GM23338 (cell line): ENCODE results near the gene HADH. TPM values are rescaled to one million over a fixed set of nuclear protein-coding genes. Genes with fewer than 3 reads are reported as not detected.

ENCODE experiments used
- ATAC-seq: fragments of 200-7000 bp; cut with Tn5 transposase; 3 replicates; pipeline ENCODE4 v1.9.1; 2020
- DNase-seq: peaks from one replicate; pipeline ENCODE4 v3.0.0-alpha.2; 2015; ENCODE audit warnings: low spot score
- H2AFZ ChIP-seq: fragments of 200-600 bp; sonication (generic); 2 replicates; pipeline ENCODE4 v1.8.0; 2016; ENCODE audit warnings: antibody characterized with exemption, mild to moderate bottlenecking, moderate library complexity
- H3F3A ChIP-seq: fragments of 200-600 bp; sonication (generic); replicated peaks from 2 replicates; pipeline ENCODE4 v1.8.0; 2017; ENCODE audit warnings: antibody characterized with exemption, mixed run types, low read depth
- H3K27ac ChIP-seq: fragments of 200-600 bp; sonication (generic); 2 replicates; pipeline ENCODE4 v1.6.1; 2016; ENCODE audit warnings: low read depth
- H3K27me3 ChIP-seq: fragments of 200-600 bp; sonication (generic); 2 replicates; pipeline ENCODE4 v1.8.0; 2016; ENCODE audit warnings: mild to moderate bottlenecking, mixed run types, moderate library complexity; ENCODE audit not compliant: insufficient read depth
- H3K36me3 ChIP-seq: fragments of 200-600 bp; sonication (generic); 2 replicates; pipeline ENCODE4 v1.8.0; 2016; ENCODE audit warnings: mild to moderate bottlenecking; ENCODE audit not compliant: insufficient read depth
- H3K4me1 ChIP-seq: fragments of 200-600 bp; sonication (generic); 2 replicates; pipeline ENCODE4 v1.8.0; 2016; ENCODE audit warnings: mild to moderate bottlenecking, moderate library complexity; ENCODE audit not compliant: insufficient read depth
- H3K4me2 ChIP-seq: fragments of 200-600 bp; sonication (generic); 2 replicates; pipeline ENCODE4 v1.7.1; 2017; ENCODE audit warnings: mixed run types
- H3K4me3 ChIP-seq: fragments of 200-600 bp; sonication (generic); 2 replicates; pipeline ENCODE4 v1.6.1; 2016; ENCODE audit warnings: mixed run types
- H3K79me2 ChIP-seq: fragments of 200-600 bp; sonication (generic); replicated peaks from 2 replicates; pipeline ENCODE4 v1.8.0; 2017; ENCODE audit warnings: mild to moderate bottlenecking; ENCODE audit not compliant: insufficient read depth
- H3K9me2 ChIP-seq: fragments of 200-600 bp; sonication (generic); 2 replicates; pipeline ENCODE4 v1.8.0; 2017; ENCODE audit not compliant: insufficient read depth
- H4K20me1 ChIP-seq: fragments of 200-600 bp; sonication (generic); replicated peaks from 2 replicates; pipeline ENCODE4 v1.8.0; 2017; ENCODE audit warnings: mild to moderate bottlenecking; ENCODE audit not compliant: insufficient read depth
- H3K27ac Mint-ChIP-seq: 2 replicates; pipeline ENCODE4 v1.8.0; 2020; ENCODE audit warnings: inconsistent platforms, mild to moderate bottlenecking, moderate library complexity, mixed read lengths
- H3K27me3 Mint-ChIP-seq: 3 replicates; pipeline ENCODE4 v1.8.0; 2022; ENCODE audit warnings: low read depth, mild to moderate bottlenecking, moderate library complexity, mixed read lengths, inconsistent platforms; ENCODE audit not compliant: insufficient read depth, poor library complexity
- H3K36me3 Mint-ChIP-seq: 3 replicates; pipeline ENCODE4 v1.8.0; 2021; ENCODE audit warnings: low read depth, mild to moderate bottlenecking, inconsistent platforms, moderate library complexity, mixed read lengths
- H3K4me1 Mint-ChIP-seq: 3 replicates; pipeline ENCODE4 v1.8.0; 2020; ENCODE audit warnings: mild to moderate bottlenecking, inconsistent platforms, mixed read lengths
- H3K4me3 Mint-ChIP-seq: 3 replicates; pipeline ENCODE4 v1.8.0; 2021; ENCODE audit warnings: moderate library complexity, mild to moderate bottlenecking, inconsistent platforms, mixed read lengths
- H3K9me3 Mint-ChIP-seq: 3 replicates; pipeline ENCODE4 v1.8.0; 2020; ENCODE audit warnings: moderate library complexity, mild to moderate bottlenecking, inconsistent platforms, mixed read lengths
- CREB1 ChIP-seq: fragments of 250-450 bp; sonication (Bioruptor Pico); IDR thresholded peaks from 2 replicates; pipeline ENCODE4 v1.5.0; 2020; ENCODE audit warnings: low read depth, mild to moderate bottlenecking, moderate library complexity
- EZH2 ChIP-seq: fragments of 200-600 bp; sonication (generic); IDR thresholded peaks from one replicate; pipeline ENCODE4 v1.8.0; 2017; ENCODE audit warnings: antibody characterized with exemption, mild to moderate bottlenecking, low read depth; ENCODE audit not compliant: unreplicated experiment
- EZH2phosphoT487 ChIP-seq: fragments of 200-600 bp; sonication (generic); IDR thresholded peaks from one replicate; pipeline ENCODE4 v1.8.1; 2018; ENCODE audit warnings: antibody characterized with exemption; ENCODE audit not compliant: unreplicated experiment
- JUNB ChIP-seq: IDR thresholded peaks from one replicate; pipeline ENCODE4 v1.6.1; 2016; ENCODE audit warnings: antibody characterized with exemption; ENCODE audit not compliant: unreplicated experiment
- NANOG ChIP-seq: IDR thresholded peaks from 2 replicates; pipeline ENCODE4 v1.6.1; 2016; ENCODE audit warnings: antibody characterized with exemption, borderline replicate concordance
- POLR2AphosphoS5 ChIP-seq: IDR thresholded peaks from 2 replicates; pipeline ENCODE4 v1.6.1; 2016; ENCODE audit warnings: antibody characterized with exemption, low read depth
- STAT1 ChIP-seq: IDR thresholded peaks from one replicate; pipeline ENCODE4 v1.6.1; 2016; ENCODE audit warnings: antibody characterized with exemption; ENCODE audit not compliant: unreplicated experiment
- ZNF114 ChIP-seq: fragments of 250-450 bp; sonication (Bioruptor Pico); IDR thresholded peaks from 2 replicates; pipeline ENCODE4 v1.5.0; 2020; ENCODE audit warnings: mild to moderate bottlenecking, moderate library complexity
- ZNF331 ChIP-seq: fragments of 250-450 bp; sonication (Bioruptor Pico); IDR thresholded peaks from 2 replicates; pipeline ENCODE4 v1.5.0; 2020; ENCODE audit warnings: low read depth, mild to moderate bottlenecking, moderate library complexity
- polyA plus RNA-seq: library from polyadenylated mRNA; unstranded; fragments of >200 nt; fragmentation: Nextera tagmentation; extraction: Ambion mirVana; gene quantifications from 2 replicates; pipeline ENCODE4 v1.2.1, GENCODE V29; 2016
- total RNA-seq: library from RNA; depleted of rRNA; stranded (reverse); fragments of >200 nt; shearing (Covaris generic); gene quantifications from 2 replicates; pipeline ENCODE4 v1.2.3, GENCODE V29; 2014
- TF ChIP-seq, protein P1 (sequence below): fragments of 250-450 bp; sonication (Bioruptor Pico); IDR thresholded peaks from 2 replicates; pipeline ENCODE4 v1.5.0; 2020; ENCODE audit warnings: mild to moderate bottlenecking, moderate library complexity
- TF ChIP-seq, protein P2 (sequence below), 2 experiments: fragments of 200-600 bp in 1 of 2; sonication (generic) in 1 of 2; conservative IDR thresholded peaks; 2 replicates each; pipeline versions ENCODE4 v1.5.1 to v1.6.1; 2016 to 2017; ENCODE audit warnings: antibody characterized with exemption in 2 of 2, low read depth in 2 of 2, mild to moderate bottlenecking in 2 of 2, moderate library complexity in 1 of 2
- TF ChIP-seq, protein P3 (sequence below): IDR thresholded peaks from one replicate; pipeline ENCODE4 v1.6.1; 2018; ENCODE audit warnings: antibody characterized with exemption; ENCODE audit not compliant: unreplicated experiment

Gene HADH
- total and polyA plus RNA-seq, 2 experiments from 2014 or later: 39.1 to 39.2 TPM

DNA sequence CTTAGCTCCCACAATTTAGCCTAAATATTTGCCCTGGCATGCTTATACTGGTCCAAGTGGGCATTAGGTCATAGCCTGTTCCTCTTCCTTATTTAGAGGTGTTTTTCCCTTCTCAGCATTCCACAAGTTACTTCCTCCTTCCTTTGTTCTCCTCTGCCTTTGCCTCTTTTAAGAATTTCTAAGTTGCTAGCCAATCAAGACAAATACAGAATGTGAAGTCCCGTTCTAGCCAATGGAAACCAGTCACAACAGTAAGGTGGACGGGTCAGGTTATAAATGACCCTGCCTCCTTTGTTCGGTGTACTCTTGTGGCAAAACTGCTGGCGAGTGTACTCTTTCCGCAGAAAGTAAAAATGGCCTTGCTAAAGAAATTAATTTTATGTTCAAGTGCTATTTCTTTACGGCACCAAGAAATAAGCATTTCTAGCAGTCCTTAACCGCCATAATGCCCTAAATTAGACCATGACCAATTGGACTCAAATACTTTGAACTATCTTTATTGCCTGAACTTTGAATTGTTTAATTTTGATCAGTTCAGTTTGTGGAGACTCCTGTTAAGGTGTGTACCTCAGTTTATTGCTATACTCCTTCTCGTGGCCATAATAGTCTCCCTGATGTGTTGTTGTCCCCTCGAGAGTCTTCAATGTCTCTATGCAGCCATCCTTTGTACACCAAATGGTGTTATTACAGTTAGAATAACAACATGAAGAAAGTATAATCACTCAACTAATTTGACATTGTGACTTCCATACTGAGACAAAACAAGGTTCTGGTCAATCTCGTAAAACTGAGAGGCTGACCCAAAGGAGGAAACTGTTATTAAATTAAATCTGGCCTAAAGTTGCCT lies 1.6 kb upstream of the HADH start:
- no peaks in the 10 kb centered on the region for H3K36me3 ChIP-seq
- H3K9me2 ChIP-seq: no peaks in the 10 kb centered on the region; the same call in 1 of the 2 replicates
- no peaks in the 10 kb centered on the region for H3K9me3 Mint-ChIP-seq
- no peak for ATAC-seq
- no peak overlapping the region for H3K27ac Mint-ChIP-seq
- DNase-seq: peak; percentile 43
- H3K36me3 Mint-ChIP-seq: no peaks in the 10 kb centered on the region
- H3K4me3 ChIP-seq: no peak overlapping the region
- TF ChIP-seq EZH2phosphoT487 (no peak), POLR2AphosphoS5 (no peak), STAT1 (no peak), JUNB (no peak), ZNF114 (CRISPR knock-in tag) (no peak), NANOG (no peak), CREB1 (no peak), EZH2 (no peak), ZNF331 (CRISPR knock-in tag) (no peak)
- TF ChIP-seq, protein P1, sequence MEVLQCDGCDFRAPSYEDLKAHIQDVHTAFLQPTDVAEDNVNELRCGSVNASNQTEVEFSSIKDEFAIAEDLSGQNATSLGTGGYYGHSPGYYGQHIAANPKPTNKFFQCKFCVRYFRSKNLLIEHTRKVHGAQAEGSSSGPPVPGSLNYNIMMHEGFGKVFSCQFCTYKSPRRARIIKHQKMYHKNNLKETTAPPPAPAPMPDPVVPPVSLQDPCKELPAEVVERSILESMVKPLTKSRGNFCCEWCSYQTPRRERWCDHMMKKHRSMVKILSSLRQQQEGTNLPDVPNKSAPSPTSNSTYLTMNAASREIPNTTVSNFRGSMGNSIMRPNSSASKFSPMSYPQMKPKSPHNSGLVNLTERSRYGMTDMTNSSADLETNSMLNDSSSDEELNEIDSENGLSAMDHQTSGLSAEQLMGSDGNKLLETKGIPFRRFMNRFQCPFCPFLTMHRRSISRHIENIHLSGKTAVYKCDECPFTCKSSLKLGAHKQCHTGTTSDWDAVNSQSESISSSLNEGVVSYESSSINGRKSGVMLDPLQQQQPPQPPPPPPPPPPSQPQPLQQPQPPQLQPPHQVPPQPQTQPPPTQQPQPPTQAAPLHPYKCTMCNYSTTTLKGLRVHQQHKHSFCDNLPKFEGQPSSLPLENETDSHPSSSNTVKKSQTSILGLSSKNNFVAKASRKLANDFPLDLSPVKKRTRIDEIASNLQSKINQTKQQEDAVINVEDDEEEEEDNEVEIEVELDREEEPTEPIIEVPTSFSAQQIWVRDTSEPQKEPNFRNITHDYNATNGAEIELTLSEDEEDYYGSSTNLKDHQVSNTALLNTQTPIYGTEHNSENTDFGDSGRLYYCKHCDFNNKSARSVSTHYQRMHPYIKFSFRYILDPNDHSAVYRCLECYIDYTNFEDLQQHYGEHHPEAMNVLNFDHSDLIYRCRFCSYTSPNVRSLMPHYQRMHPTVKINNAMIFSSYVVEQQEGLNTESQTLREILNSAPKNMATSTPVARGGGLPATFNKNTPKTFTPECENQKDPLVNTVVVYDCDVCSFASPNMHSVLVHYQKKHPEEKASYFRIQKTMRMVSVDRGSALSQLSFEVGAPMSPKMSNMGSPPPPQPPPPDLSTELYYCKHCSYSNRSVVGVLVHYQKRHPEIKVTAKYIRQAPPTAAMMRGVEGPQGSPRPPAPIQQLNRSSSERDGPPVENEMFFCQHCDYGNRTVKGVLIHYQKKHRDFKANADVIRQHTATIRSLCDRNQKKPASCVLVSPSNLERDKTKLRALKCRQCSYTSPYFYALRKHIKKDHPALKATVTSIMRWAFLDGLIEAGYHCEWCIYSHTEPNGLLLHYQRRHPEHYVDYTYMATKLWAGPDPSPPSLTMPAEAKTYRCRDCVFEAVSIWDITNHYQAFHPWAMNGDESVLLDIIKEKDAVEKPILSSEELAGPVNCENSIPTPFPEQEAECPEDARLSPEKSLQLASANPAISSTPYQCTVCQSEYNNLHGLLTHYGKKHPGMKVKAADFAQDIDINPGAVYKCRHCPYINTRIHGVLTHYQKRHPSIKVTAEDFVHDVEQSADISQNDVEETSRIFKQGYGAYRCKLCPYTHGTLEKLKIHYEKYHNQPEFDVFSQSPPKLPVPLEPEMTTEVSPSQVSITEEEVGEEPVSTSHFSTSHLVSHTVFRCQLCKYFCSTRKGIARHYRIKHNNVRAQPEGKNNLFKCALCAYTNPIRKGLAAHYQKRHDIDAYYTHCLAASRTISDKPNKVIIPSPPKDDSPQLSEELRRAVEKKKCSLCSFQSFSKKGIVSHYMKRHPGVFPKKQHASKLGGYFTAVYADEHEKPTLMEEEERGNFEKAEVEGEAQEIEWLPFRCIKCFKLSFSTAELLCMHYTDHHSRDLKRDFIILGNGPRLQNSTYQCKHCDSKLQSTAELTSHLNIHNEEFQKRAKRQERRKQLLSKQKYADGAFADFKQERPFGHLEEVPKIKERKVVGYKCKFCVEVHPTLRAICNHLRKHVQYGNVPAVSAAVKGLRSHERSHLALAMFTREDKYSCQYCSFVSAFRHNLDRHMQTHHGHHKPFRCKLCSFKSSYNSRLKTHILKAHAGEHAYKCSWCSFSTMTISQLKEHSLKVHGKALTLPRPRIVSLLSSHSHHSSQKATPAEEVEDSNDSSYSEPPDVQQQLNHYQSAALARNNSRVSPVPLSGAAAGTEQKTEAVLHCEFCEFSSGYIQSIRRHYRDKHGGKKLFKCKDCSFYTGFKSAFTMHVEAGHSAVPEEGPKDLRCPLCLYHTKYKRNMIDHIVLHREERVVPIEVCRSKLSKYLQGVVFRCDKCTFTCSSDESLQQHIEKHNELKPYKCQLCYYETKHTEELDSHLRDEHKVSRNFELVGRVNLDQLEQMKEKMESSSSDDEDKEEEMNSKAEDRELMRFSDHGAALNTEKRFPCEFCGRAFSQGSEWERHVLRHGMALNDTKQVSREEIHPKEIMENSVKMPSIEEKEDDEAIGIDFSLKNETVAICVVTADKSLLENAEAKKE (CRISPR knock-in tag): no peak
- TF ChIP-seq, protein P2, sequence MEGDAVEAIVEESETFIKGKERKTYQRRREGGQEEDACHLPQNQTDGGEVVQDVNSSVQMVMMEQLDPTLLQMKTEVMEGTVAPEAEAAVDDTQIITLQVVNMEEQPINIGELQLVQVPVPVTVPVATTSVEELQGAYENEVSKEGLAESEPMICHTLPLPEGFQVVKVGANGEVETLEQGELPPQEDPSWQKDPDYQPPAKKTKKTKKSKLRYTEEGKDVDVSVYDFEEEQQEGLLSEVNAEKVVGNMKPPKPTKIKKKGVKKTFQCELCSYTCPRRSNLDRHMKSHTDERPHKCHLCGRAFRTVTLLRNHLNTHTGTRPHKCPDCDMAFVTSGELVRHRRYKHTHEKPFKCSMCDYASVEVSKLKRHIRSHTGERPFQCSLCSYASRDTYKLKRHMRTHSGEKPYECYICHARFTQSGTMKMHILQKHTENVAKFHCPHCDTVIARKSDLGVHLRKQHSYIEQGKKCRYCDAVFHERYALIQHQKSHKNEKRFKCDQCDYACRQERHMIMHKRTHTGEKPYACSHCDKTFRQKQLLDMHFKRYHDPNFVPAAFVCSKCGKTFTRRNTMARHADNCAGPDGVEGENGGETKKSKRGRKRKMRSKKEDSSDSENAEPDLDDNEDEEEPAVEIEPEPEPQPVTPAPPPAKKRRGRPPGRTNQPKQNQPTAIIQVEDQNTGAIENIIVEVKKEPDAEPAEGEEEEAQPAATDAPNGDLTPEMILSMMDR (conservative IDR thresholded peaks at IDR 0.05; ENCODE audit: low read depth in 2 of 2): no peak
- TF ChIP-seq, protein P3, sequence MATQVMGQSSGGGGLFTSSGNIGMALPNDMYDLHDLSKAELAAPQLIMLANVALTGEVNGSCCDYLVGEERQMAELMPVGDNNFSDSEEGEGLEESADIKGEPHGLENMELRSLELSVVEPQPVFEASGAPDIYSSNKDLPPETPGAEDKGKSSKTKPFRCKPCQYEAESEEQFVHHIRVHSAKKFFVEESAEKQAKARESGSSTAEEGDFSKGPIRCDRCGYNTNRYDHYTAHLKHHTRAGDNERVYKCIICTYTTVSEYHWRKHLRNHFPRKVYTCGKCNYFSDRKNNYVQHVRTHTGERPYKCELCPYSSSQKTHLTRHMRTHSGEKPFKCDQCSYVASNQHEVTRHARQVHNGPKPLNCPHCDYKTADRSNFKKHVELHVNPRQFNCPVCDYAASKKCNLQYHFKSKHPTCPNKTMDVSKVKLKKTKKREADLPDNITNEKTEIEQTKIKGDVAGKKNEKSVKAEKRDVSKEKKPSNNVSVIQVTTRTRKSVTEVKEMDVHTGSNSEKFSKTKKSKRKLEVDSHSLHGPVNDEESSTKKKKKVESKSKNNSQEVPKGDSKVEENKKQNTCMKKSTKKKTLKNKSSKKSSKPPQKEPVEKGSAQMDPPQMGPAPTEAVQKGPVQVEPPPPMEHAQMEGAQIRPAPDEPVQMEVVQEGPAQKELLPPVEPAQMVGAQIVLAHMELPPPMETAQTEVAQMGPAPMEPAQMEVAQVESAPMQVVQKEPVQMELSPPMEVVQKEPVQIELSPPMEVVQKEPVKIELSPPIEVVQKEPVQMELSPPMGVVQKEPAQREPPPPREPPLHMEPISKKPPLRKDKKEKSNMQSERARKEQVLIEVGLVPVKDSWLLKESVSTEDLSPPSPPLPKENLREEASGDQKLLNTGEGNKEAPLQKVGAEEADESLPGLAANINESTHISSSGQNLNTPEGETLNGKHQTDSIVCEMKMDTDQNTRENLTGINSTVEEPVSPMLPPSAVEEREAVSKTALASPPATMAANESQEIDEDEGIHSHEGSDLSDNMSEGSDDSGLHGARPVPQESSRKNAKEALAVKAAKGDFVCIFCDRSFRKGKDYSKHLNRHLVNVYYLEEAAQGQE: no peak
- peaks cover 25% of the 10 kb centered on the region for H3K4me1 Mint-ChIP-seq
- H3K27me3 Mint-ChIP-seq: no peaks in the 10 kb centered on the region
- H3K79me2 ChIP-seq: peaks cover 31% of the 10 kb centered on the region
- 0 out of 2 replicates have a peak overlapping the region, but pooled peaks have one; percentile 92 for H3K4me2 ChIP-seq
- no peak overlapping the region for H3K27ac ChIP-seq
- H3K4me3 Mint-ChIP-seq: no peak overlapping the region
- peaks cover 12% of the 10 kb centered on the region; the same call in 1 of the 2 replicates for H4K20me1 ChIP-seq
- no peak overlapping the region for H2AFZ ChIP-seq
- no peaks in the 10 kb centered on the region for H3F3A ChIP-seq
- H3K4me1 ChIP-seq: peaks cover 15% of the 10 kb centered on the region
- H3K27me3 ChIP-seq: peaks cover 5% of the 10 kb centered on the region
